Psoas muscle (tissue), 8 donors: ENCODE measurements around the gene GUF1. TPM values are rescaled to one million over a fixed set of nuclear protein-coding genes. Genes with fewer than 3 reads are reported as not detected.

Experiments
- ATAC-seq, 4 donors: fragments of 200-7000 bp; cut with Tn5 transposase; one replicate each; pipeline ENCODE4 v1.9.1; 2020; ENCODE audit warnings: moderate library complexity in 3 of 4, mild to moderate bottlenecking in 2 of 4
- DNase-seq, 2 donors: peaks; one replicate each; pipeline ENCODE4 v3.0.0-alpha.2; 2020
- H3K27ac ChIP-seq: fragments of 200-600 bp; one replicate; pipeline ENCODE4 v1.8.0; 2022
- H3K27me3 ChIP-seq, 3 donors: fragments of 200-600 bp in 1 of 3; one replicate each; pipeline versions ENCODE4 v1.6.1 to v1.8.0; 2013 to 2022; ENCODE audit warnings: low read length in 2 of 3, mild to moderate bottlenecking in 2 of 3, moderate library complexity in 1 of 3; ENCODE audit not compliant: insufficient read depth in 3 of 3
- H3K36me3 ChIP-seq, 2 donors: fragments of 200-600 bp in 1 of 2; one replicate each; pipeline versions ENCODE4 v1.6.1 to v1.8.0; 2013 to 2022; ENCODE audit warnings: low read depth in 1 of 2, mild to moderate bottlenecking in 1 of 2, moderate library complexity in 1 of 2; ENCODE audit not compliant: insufficient read depth in 1 of 2
- H3K4me1 ChIP-seq: fragments of 200-600 bp; one replicate; pipeline ENCODE4 v1.8.0; 2022
- H3K4me3 ChIP-seq: fragments of 200-600 bp; one replicate; pipeline ENCODE4 v1.8.0; 2022; ENCODE audit warnings: mild to moderate bottlenecking
- H3K9me3 ChIP-seq: fragments of 200-600 bp; one replicate; pipeline ENCODE4 v1.8.0; 2022
- CTCF ChIP-seq: fragments of 200-600 bp; IDR thresholded peaks from one replicate; pipeline ENCODE4 v1.8.0; 2022; ENCODE audit warnings: antibody characterized with exemption
- WGBS, 3 donors: extraction: QIAGEN DNeasy Blood & Tissue Kit; methylation state at CpG; one replicate each; pipeline versions ENCODE4 v1.1.6 to v1.1.7; 2013; 5-methylcytosine and 5-hydroxymethylcytosine counted together
- intact Hi-C, 2 donors: fragments of 100-400 bp; cut with DNase I; formaldehyde crosslinking; loops; one replicate each; pipeline versions ENCODE4 v1.11.0 to v1.14.2; 2022
- polyA plus RNA-seq, 3 donors: library from polyadenylated mRNA; stranded (reverse); fragments of 200-250 nt; gene quantifications; one replicate each; pipeline ENCODE4 v1.2.3, GENCODE V29; 2013
- total RNA-seq, 4 donors: library from RNA; stranded (reverse); fragmentation: NEBNext Ultra II Directional in 2 of 4; extraction: Animal tissue kit (Norgen Biotek cat#: 25700) in 2 of 4; gene quantifications; one replicate each; pipeline versions ENCODE4 v1.2.1 to v1.2.4, GENCODE V29; 2021 to 2023
- donor health status: healthy with polysubstance abuse.
- donor health status: DM: no; HTN: no; CAD: no; lungs with moderate emphysema.
- donor health status: Bipolar disorder and iron deficiency.
- donor health status: healthy.
- donor health status: DM: yes; HTN: yes; CAD: no.
- donor health status: DM: no; HTN: no; CAD: no.
- donor health status: DM: no; HTN: no; CAD: no.
- donor health status: DM: yes; HTN: yes; CAD: no.

The GUF1 gene
- total and polyA plus RNA-seq, 7 donors, result 17.6 to 39.8 (median 25.8) TPM

GRCh38 chr4:44713125-44713524 lies 34.9 kb downstream of the GUF1 start:
- no peak for DNase-seq
- Histone ChIP-seq H3K4me3 (no peak overlapping the region), H3K27me3 (no peaks in the 10 kb centered on the region), H3K4me1 (peaks cover 3% of the 10 kb centered on the region), H3K27ac (no peak overlapping the region), H3K9me3 (no peaks in the 10 kb centered on the region), H3K36me3 (peaks cover 0 to 48% of the 10 kb centered on the region in 2 donors)
- no peak for TF ChIP-seq CTCF
- intact Hi-C loops, result no loop called here
- ATAC-seq, result no peak
- WGBS, 3 donors, result 84 to 100% (median 88%) methylated on average over 1 of the region's 1 CpG

DNA sequence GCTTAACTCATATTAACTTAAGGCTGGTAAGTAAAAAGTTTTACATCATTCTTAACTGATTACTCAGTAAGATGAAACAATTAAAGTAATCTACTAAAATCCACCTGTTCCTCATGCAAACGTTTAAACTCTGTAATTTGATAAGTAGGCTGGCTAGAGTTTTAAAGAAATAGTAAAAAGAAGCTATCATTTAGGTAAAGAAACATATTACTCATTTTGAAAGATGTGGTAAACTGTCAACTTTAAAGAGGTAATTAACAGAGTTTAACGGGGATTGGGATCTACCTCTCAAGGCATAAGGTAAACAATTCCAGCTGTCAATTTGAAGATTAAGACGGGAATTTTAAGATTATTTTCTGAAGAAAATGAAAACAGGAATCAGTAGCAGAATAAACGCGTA lies 38.4 kb downstream of the GUF1 start:
- no peak overlapping the region for H3K4me3 ChIP-seq
- no peaks in the 10 kb centered on the region for H3K9me3 ChIP-seq
- intact Hi-C loops, result no loop called here
- DNase-seq (no peak), ATAC-seq (no peak)
- H3K27me3 ChIP-seq, result no peaks in the 10 kb centered on the region
- no peak overlapping the region for H3K27ac ChIP-seq
- no peak for TF ChIP-seq CTCF
- H3K4me1 ChIP-seq, result peaks cover 8% of the 10 kb centered on the region
- peaks cover 0 to 23% of the 10 kb centered on the region in 2 donors for H3K36me3 ChIP-seq
- 54 to 65% (median 56%) methylated on average over 5 of the region's 5 CpGs for WGBS, 3 donors

DNA sequence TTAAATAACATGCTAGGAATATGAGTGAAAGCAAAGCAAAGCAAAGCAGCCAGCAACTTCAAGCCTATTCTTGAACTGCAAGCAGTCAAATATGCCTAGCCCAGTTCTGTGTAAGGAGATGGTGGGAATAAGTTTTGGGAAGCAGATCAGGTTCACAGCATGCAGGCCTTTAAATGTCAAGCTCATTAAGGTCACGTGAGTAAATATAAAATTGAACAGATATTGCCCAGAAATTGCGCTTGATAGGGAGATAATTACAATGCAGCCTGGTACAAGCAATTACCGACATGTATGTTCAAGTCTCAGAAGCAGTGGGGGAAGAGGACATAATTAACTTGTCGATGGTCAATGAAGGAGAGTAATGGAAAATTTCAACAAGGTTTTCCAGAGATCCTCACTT lies 42.2 kb downstream of the GUF1 start:
- ATAC-seq (no peak), DNase-seq (no peak)
- intact Hi-C loops, result no loop called here
- Histone ChIP-seq H3K27ac (no peak overlapping the region), H3K27me3 (no peaks in the 10 kb centered on the region), H3K36me3 (no peaks in the 10 kb centered on the region), H3K9me3 (no peaks in the 10 kb centered on the region), H3K4me1 (peaks cover 14% of the 10 kb centered on the region), H3K4me3 (no peak overlapping the region)
- WGBS, 3 donors, result 71 to 81% (median 79%) methylated on average over 4 of the region's 4 CpGs
- no peak for TF ChIP-seq CTCF

- DNase-seq, result no peak
- Histone ChIP-seq H3K27ac (no peak overlapping the region), H3K9me3 (no peaks in the 10 kb centered on the region), H3K27me3 (no peaks in the 10 kb centered on the region), H3K36me3 (no peaks in the 10 kb centered on the region), H3K4me1 (peaks cover 18% of the 10 kb centered on the region), H3K4me3 (no peak overlapping the region)
- ATAC-seq, result no peak
- intact Hi-C loops, result no loop called here
- TF ChIP-seq CTCF, result no peak
- 58 to 85% (median 63%) methylated on average over 3 of the region's 3 CpGs for WGBS, 3 donors
These were observed 43.8 kb downstream of the GUF1 start for GRCh38 chr4:44722001-44722400.

DNA sequence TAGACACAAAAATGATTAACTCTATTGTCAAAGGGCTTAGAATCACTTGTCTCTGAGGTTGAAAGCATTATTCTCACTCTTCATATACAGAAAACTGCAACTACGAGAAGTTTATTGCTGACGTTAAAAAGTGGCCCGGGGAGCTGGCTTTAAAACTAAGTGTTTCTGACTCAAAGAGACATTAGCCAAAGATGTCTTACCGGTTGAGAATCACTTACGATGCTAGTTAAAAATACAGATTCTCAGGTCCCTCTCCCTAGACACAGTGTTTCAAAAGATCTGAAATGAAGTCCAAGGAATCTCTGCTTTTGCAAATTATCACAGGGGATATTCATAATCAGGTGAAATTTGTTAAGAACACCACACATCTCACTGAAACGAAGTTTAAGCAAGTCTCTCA lies 46.9 kb downstream of the GUF1 start:
- no peaks in the 10 kb centered on the region for H3K36me3 ChIP-seq
- peaks cover 13% of the 10 kb centered on the region for H3K4me1 ChIP-seq
- H3K27ac ChIP-seq, result no peak overlapping the region
- no peaks in the 10 kb centered on the region for H3K27me3 ChIP-seq
- ATAC-seq, result no peak
- no peaks in the 10 kb centered on the region for H3K9me3 ChIP-seq
- intact Hi-C loops, result no loop called here
- 26 to 38% (median 26%) methylated on average over 6 of the region's 6 CpGs for WGBS, 3 donors
- DNase-seq, result no peak
- TF ChIP-seq CTCF, result no peak
- H3K4me3 ChIP-seq, result peak overlapping the region; percentile 78
